PC-3 (cell line): ENCODE results near the gene CHRDL2. TPM values are rescaled to one million over a fixed set of nuclear protein-coding genes. Genes with fewer than 3 reads are reported as not detected.

Experiments used
- ATAC-seq: fragments of 200-7000 bp; cut with Tn5 transposase; 2 replicates; pipeline ENCODE4 v1.9.1; 2020; ENCODE audit warnings: mild to moderate bottlenecking, moderate library complexity
- BruUV-seq: library from RNA; stranded (reverse); fragments of 400-500 nt; replicated peaks from 2 replicates; lab custom pipeline; 2021; lab: Mats Ljungman, UMichigan
- CTCF ChIA-PET: fragments of 300-600 bp; sonication (Branson Sonifier 250); formaldehyde crosslinking; loops from one replicate; lab custom pipeline; 2022; ENCODE audit warnings: antibody characterized with exemption; lab: Charles Lee
- POLR2A ChIA-PET: fragments of 300-600 bp; sonication (Branson Sonifier 250); formaldehyde crosslinking; loops from one replicate; lab custom pipeline; 2022; ENCODE audit warnings: antibody characterized with exemption; ENCODE audit not compliant: unreplicated experiment; lab: Charles Lee
- DNase-seq: peaks from one replicate; pipeline ENCODE4 v3.0.0-alpha.2; 2015
- H2AFZ ChIP-seq: fragments of 300-600 bp; sonication (generic); 2 replicates; pipeline ENCODE4 v1.6.0; 2016; ENCODE audit warnings: antibody characterized with exemption, low read length
- H3F3A ChIP-seq: fragments of 300-600 bp; sonication (generic); one replicate; pipeline ENCODE4 v1.6.0; 2017; ENCODE audit warnings: antibody characterized with exemption, low read length, control low read depth, mild to moderate bottlenecking; ENCODE audit not compliant: unreplicated experiment
- H3K27ac ChIP-seq: fragments of 300-600 bp; sonication (generic); 2 replicates; pipeline ENCODE4 v1.5.1; 2016; ENCODE audit warnings: mild to moderate bottlenecking, low read length
- H3K27me3 ChIP-seq: fragments of 300-600 bp; sonication (generic); 2 replicates; pipeline ENCODE4 v1.6.1; 2016; ENCODE audit warnings: low read length, mixed read lengths
- H3K36me3 ChIP-seq: fragments of 300-600 bp; sonication (generic); 2 replicates; pipeline ENCODE4 v1.6.1; 2016; ENCODE audit warnings: low read depth, mixed run types, low read length, mixed read lengths
- H3K4me1 ChIP-seq: fragments of 300-600 bp; sonication (generic); 2 replicates; pipeline ENCODE4 v1.5.1; 2016; ENCODE audit warnings: low read length; ENCODE audit not compliant: insufficient read depth
- H3K4me2 ChIP-seq: fragments of 300-600 bp; sonication (generic); 2 replicates; pipeline ENCODE4 v1.6.0; 2016; ENCODE audit warnings: low read length
- H3K4me3 ChIP-seq: fragments of 300-600 bp; sonication (generic); 2 replicates; pipeline ENCODE4 v1.5.1; 2016; ENCODE audit warnings: mild to moderate bottlenecking, low read length, mixed read lengths
- H3K79me2 ChIP-seq: fragments of 300-600 bp; sonication (generic); 2 replicates; pipeline ENCODE4 v1.6.1; 2017; ENCODE audit warnings: low read length, mixed read lengths
- H3K9ac ChIP-seq: fragments of 300-600 bp; sonication (generic); 2 replicates; pipeline ENCODE4 v1.6.0; 2016; ENCODE audit warnings: mild to moderate bottlenecking, low read length
- H3K9me2 ChIP-seq: fragments of 300-600 bp; sonication (generic); replicated peaks from 2 replicates; pipeline ENCODE4 v1.6.1; 2016; ENCODE audit warnings: mixed run types, low read length, mixed read lengths
- H3K9me3 ChIP-seq: fragments of 300-600 bp; sonication (generic); 2 replicates; pipeline ENCODE4 v1.6.1; 2016; ENCODE audit warnings: low read length, mixed read lengths
- H4K20me1 ChIP-seq: fragments of 300-600 bp; sonication (generic); 2 replicates; pipeline ENCODE4 v1.6.1; 2016; ENCODE audit warnings: low read length, mixed read lengths
- CTCF ChIP-seq: fragments of 300-600 bp; sonication (generic); conservative IDR thresholded peaks from 2 replicates; pipeline ENCODE4 v1.5.1; 2017; ENCODE audit warnings: antibody characterized with exemption, low read depth, mild to moderate bottlenecking, low read length
- EZH2 ChIP-seq: fragments of 300-600 bp; sonication (generic); IDR thresholded peaks from one replicate; pipeline ENCODE4 v1.6.1; 2017; ENCODE audit warnings: antibody characterized with exemption, mild to moderate bottlenecking, low read length; ENCODE audit not compliant: unreplicated experiment
- EZH2phosphoT487 ChIP-seq: fragments of 300-600 bp; sonication (generic); IDR thresholded peaks from 2 replicates; pipeline ENCODE4 v1.6.1; 2018; ENCODE audit warnings: mild to moderate bottlenecking, antibody characterized with exemption, low read length, borderline replicate concordance
- intact Hi-C: fragments of 100-400 bp; cut with micrococcal nuclease; formaldehyde crosslinking; loops from 2 replicates; pipeline ENCODE4 v1.9.0; 2023
- total RNA-seq: library from RNA; depleted of rRNA; stranded (reverse); fragments of >200 nt; gene quantifications from 2 replicates; pipeline ENCODE4 v1.2.3, GENCODE V29; 2014

CHRDL2 gene
- total RNA-seq, 1 experiment from 2014 or later: not detected

- peaks cover 14% of the 10 kb centered on the region; the same call in 1 of the 2 replicates for H4K20me1 ChIP-seq
- no peaks in the 10 kb centered on the region for H3K9me2 ChIP-seq
- CTCF ChIA-PET: no interaction called here
- H3F3A ChIP-seq: no peaks in the 10 kb centered on the region
- no peak overlapping the region for H3K4me3 ChIP-seq
- no peaks in the 10 kb centered on the region for H3K9me3 ChIP-seq
- ATAC-seq: no peak
- no TSS peak for BruUV-seq
- no peak overlapping the region for H3K9ac ChIP-seq
- H3K27ac ChIP-seq: no peak overlapping the region
- H3K79me2 ChIP-seq: peaks cover 97% of the 10 kb centered on the region
- intact Hi-C loops: no loop called here
- no peak overlapping the region for H2AFZ ChIP-seq
- TF ChIP-seq EZH2 (no peak), CTCF (no peak), EZH2phosphoT487 (no peak)
- no peak overlapping the region for H3K4me2 ChIP-seq
- no peaks in the 10 kb centered on the region; the same call in 1 of the 2 replicates for H3K36me3 ChIP-seq
- peaks cover 9% of the 10 kb centered on the region for H3K4me1 ChIP-seq
- DNase-seq: no peak
- no peaks in the 10 kb centered on the region for H3K27me3 ChIP-seq
- POLR2A ChIA-PET: no interaction called here
Measured at GRCh38 chr11:74778581-74778980, 47.4 kb upstream of the CHRDL2 start.

- intact Hi-C loops: no loop called here
- peaks cover 18% of the 10 kb centered on the region; the same call in 1 of the 2 replicates for H4K20me1 ChIP-seq
- BruUV-seq: no TSS peak
Measured at GRCh38 chr11:74777877-74778276, 46.7 kb upstream of the CHRDL2 start.

More at GRCh38 chr11:74777877-74778276, 46.7 kb upstream of the CHRDL2 start:
- DNase-seq (peak; percentile 19), ATAC-seq (peak; percentile 77)
- ChIA-PET CTCF (interaction anchor here (0.6 kb wide), 1 partner anchor 693 kb away, joined by 3 read pairs; no protein-coding TSS in a partner anchor), POLR2A (interaction anchor here (0.7 kb wide), 1 partner anchor 198 kb away, joined by 4 read pairs; no protein-coding TSS in a partner anchor)
- Histone ChIP-seq H3K4me3 (no peak overlapping the region), H3K9me2 (no peaks in the 10 kb centered on the region), H3K79me2 (peaks cover 98% of the 10 kb centered on the region), H3K27ac (no peak overlapping the region), H3F3A (no peaks in the 10 kb centered on the region), H3K36me3 (no peaks in the 10 kb centered on the region; the same call in 1 of the 2 replicates), H3K9me3 (no peaks in the 10 kb centered on the region), H3K9ac (no peak overlapping the region), H3K27me3 (no peaks in the 10 kb centered on the region), H3K4me2 (no peak overlapping the region), H2AFZ (no peak overlapping the region), H3K4me1 (peaks cover 2% of the 10 kb centered on the region)
- TF ChIP-seq EZH2phosphoT487 (no peak), EZH2 (no peak), CTCF (no peak)
